Calu3 (cell line): Measurements from ENCODE around the gene LPIN1. TPM values are rescaled to one million over a fixed set of nuclear protein-coding genes. Genes with fewer than 3 reads are reported as not detected.

Source experiments
- BruUV-seq: library from RNA; stranded (reverse); fragments of 400-500 nt; replicated peaks from 2 replicates; lab custom pipeline; 2021; lab: Mats Ljungman, UMichigan
- CTCF ChIA-PET: fragments of 300-600 bp; sonication (Branson Sonifier 250); formaldehyde crosslinking; loops from one replicate; lab custom pipeline; 2022; ENCODE audit warnings: antibody characterized with exemption; lab: Charles Lee
- DNase-seq: peaks from one replicate; pipeline ENCODE4 v3.0.0; 2022
- H3K27ac Mint-ChIP-seq: one replicate; pipeline ENCODE4 v1.8.0; 2022; ENCODE audit warnings: mixed read lengths; ENCODE audit not compliant: unreplicated experiment
- H3K27me3 Mint-ChIP-seq: one replicate; pipeline ENCODE4 v1.8.0; 2022; ENCODE audit warnings: mixed read lengths; ENCODE audit not compliant: unreplicated experiment
- H3K36me3 Mint-ChIP-seq: one replicate; pipeline ENCODE4 v1.8.0; 2022; ENCODE audit warnings: mild to moderate bottlenecking, moderate library complexity, mixed read lengths; ENCODE audit not compliant: insufficient read depth, unreplicated experiment
- H3K4me1 Mint-ChIP-seq: one replicate; pipeline ENCODE4 v1.8.0; 2022; ENCODE audit warnings: mild to moderate bottlenecking, low read depth, mixed read lengths; ENCODE audit not compliant: unreplicated experiment
- H3K4me3 Mint-ChIP-seq: one replicate; pipeline ENCODE4 v1.8.0; 2022; ENCODE audit warnings: mild to moderate bottlenecking, low read depth, moderate library complexity, mixed read lengths; ENCODE audit not compliant: unreplicated experiment
- H3K9me3 Mint-ChIP-seq: one replicate; pipeline ENCODE4 v1.8.0; 2022; ENCODE audit warnings: low read depth, mixed read lengths; ENCODE audit not compliant: unreplicated experiment
- intact Hi-C: fragments of 100-400 bp; cut with micrococcal nuclease; formaldehyde crosslinking; loops from one replicate; pipeline ENCODE4 v1.10.0; 2022; ENCODE audit not compliant: unreplicated experiment
- total RNA-seq: library from RNA; stranded (reverse); gene quantifications from 2 replicates; pipeline ENCODE4 v1.2.3, GENCODE V29; 2022
- TF ChIP-seq, protein P1 (sequence below): fragments of 200-600 bp; IDR thresholded peaks from one replicate; pipeline ENCODE4 v1.8.0; 2022; ENCODE audit warnings: antibody characterized with exemption; ENCODE audit not compliant: unreplicated experiment

The LPIN1 gene
- total RNA-seq, 1 experiment from 2014 or later = 53.5 TPM

DNA sequence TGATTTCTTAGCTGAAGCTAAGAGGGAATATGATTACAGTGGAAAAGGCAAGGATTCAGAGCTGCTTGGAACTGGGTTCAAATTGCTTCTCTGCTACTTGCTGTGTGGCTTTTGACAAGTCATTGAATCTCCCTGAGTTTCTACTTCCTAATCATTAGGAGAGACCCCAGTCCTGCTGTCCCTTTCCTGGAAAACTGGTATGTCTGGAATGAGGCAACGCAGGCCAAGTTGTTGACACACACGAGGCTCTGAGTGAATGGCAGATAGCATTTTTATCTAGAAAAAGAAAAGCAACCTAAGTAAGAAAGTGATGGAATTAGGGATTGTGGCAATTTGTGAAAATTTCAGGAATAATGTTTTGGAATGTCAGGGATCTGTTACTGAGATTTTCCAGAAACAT, 123.6 kb downstream of the LPIN1 start:
- DNase-seq = no peak
- CTCF ChIA-PET = no interaction called here

DNA sequence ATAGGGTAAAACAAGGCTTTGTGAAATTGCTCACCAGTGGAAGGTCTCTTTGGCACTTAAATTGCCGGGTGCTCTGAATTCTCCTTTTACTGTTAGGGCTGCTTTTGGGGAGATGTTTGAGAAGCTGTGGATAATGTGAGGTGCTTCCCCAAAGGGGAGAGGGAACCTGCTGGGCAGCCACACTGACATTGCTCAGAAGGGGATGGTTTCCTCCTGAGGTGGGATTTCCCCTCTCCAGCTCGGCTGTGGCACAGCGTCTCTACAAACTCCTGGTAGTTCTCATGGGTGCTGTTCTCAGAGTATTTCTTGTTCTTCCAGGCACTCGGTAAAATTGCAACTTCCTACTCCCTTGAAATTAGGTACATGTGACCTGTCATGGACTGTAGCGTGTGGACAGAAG, 124.2 kb downstream of the LPIN1 start:
- TF ChIP-seq, protein P1, sequence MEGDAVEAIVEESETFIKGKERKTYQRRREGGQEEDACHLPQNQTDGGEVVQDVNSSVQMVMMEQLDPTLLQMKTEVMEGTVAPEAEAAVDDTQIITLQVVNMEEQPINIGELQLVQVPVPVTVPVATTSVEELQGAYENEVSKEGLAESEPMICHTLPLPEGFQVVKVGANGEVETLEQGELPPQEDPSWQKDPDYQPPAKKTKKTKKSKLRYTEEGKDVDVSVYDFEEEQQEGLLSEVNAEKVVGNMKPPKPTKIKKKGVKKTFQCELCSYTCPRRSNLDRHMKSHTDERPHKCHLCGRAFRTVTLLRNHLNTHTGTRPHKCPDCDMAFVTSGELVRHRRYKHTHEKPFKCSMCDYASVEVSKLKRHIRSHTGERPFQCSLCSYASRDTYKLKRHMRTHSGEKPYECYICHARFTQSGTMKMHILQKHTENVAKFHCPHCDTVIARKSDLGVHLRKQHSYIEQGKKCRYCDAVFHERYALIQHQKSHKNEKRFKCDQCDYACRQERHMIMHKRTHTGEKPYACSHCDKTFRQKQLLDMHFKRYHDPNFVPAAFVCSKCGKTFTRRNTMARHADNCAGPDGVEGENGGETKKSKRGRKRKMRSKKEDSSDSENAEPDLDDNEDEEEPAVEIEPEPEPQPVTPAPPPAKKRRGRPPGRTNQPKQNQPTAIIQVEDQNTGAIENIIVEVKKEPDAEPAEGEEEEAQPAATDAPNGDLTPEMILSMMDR = no peak
- Mint-ChIP-seq H3K27me3 (peaks cover 7% of the 10 kb centered on the region), H3K9me3 (no peaks in the 10 kb centered on the region), H3K36me3 (no peaks in the 10 kb centered on the region), H3K4me3 (no peak overlapping the region), H3K4me1 (peaks cover 21% of the 10 kb centered on the region), H3K27ac (no peak overlapping the region)
- intact Hi-C loops = no loop called here
- DNase-seq = no peak
- CTCF ChIA-PET = no interaction called here
- no TSS peak for BruUV-seq

More for the DNA sequence above, 123.6 kb downstream of the LPIN1 start:
- H3K9me3 Mint-ChIP-seq = no peaks in the 10 kb centered on the region
- TF ChIP-seq, protein P1 = no peak
- intact Hi-C loops = no loop called here
- H3K27me3 Mint-ChIP-seq = peaks cover 2% of the 10 kb centered on the region
- no TSS peak for BruUV-seq
- H3K4me3 Mint-ChIP-seq = no peak overlapping the region
- H3K4me1 Mint-ChIP-seq = peaks cover 21% of the 10 kb centered on the region
- H3K36me3 Mint-ChIP-seq = no peaks in the 10 kb centered on the region
- no peak overlapping the region for H3K27ac Mint-ChIP-seq

DNA sequence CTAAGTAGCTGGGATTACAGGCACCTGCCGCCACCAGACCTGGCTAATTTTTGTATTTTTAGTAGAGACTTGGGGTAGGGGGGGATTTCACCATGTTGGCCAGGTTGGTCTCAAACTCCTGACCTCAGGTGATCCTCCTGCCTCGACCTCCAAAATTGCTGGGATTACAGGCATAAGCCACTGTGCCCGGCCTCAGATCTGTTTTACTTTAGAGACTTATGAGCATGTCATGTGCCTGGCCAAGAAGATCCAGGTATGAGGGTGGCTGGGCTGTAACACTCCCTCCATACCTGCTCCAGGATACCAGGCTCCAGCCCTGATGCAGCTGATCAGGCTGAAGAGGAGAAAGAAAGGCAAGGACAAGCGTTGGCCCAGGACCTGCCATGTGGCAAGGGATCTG, 125.0 kb downstream of the LPIN1 start:
- H3K27me3 Mint-ChIP-seq = peaks cover 16% of the 10 kb centered on the region
- H3K27ac Mint-ChIP-seq = no peak overlapping the region
- no peaks in the 10 kb centered on the region for H3K36me3 Mint-ChIP-seq
- TF ChIP-seq, protein P1 = no peak
- H3K4me3 Mint-ChIP-seq = no peak overlapping the region
- intact Hi-C loops = no loop called here
- peaks cover 21% of the 10 kb centered on the region for H3K4me1 Mint-ChIP-seq
- DNase-seq = no peak
- BruUV-seq = no TSS peak
- no peaks in the 10 kb centered on the region for H3K9me3 Mint-ChIP-seq
- CTCF ChIA-PET = no interaction called here

DNA sequence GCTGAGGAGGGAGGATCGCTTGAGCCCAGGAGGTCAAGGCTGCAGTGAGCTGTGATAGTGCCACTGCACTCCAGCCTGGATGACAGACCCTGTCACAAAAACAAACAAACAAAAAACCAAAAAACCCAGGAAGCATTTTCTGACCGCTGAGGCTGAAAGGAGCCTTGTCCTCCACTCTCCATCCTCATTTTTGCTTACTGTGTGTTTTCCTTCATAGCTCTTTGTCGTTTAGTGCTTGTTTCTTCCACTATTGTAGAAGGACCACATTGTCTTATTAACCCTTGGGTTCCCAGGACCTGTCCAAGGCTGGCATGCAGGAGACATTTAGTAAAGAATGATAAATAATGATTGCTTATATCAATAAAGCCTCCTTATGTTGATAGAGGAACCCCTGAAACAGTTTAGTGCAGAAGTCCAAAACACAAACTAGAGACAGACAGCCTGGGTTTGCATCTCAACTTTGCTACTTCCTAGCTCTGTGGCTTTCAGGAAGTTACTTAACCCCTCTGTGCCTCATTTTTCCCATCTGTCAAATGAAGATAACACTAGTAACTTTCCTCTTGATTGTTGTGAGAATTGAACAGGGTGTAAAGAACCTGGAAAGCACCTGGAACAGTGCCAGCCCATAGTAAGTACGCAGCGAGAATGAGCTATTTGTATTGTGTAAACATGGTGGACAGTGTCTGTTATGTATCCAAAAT, 126.0 kb downstream of the LPIN1 start:
- DNase-seq = peak; percentile 20
- BruUV-seq = no TSS peak
- intact Hi-C loops = no loop called here
- Mint-ChIP-seq H3K27me3 (peaks cover 25% of the 10 kb centered on the region), H3K9me3 (no peaks in the 10 kb centered on the region), H3K4me1 (peaks cover 21% of the 10 kb centered on the region), H3K4me3 (no peak overlapping the region), H3K27ac (no peak overlapping the region), H3K36me3 (no peaks in the 10 kb centered on the region)
- CTCF ChIA-PET = interaction anchor here (0.6 kb wide), 1 partner anchor 9 kb away, joined by 4 read pairs; no protein-coding TSS in a partner anchor
- TF ChIP-seq, protein P1 = no peak
